H1 (cell line): Measurements from ENCODE around the gene ZGLP1. TPM values are rescaled to one million over a fixed set of nuclear protein-coding genes. Genes with fewer than 3 reads are reported as not detected.

Source experiments
- ATF2 ChIP-seq: IDR thresholded peaks from 2 replicates; pipeline ENCODE4 v1.6.1; 2012; ENCODE audit warnings: low read length, inconsistent platforms
- BACH1 ChIP-seq: IDR thresholded peaks from 2 replicates; pipeline ENCODE4 v1.6.1; 2012; ENCODE audit warnings: low read length, improper control_type of control experiment
- BCL11A ChIP-seq, 2 experiments: IDR thresholded peaks; one replicate each; pipeline ENCODE4 v1.6.1; 2011; ENCODE audit warnings: low read depth in 2 of 2, low read length in 2 of 2, mild to moderate bottlenecking in 2 of 2
- CHD2 ChIP-seq: IDR thresholded peaks from 2 replicates; pipeline ENCODE4 v1.6.1; 2012; ENCODE audit warnings: low read length, improper control_type of control experiment
- GTF2F1 ChIP-seq: IDR thresholded peaks from 2 replicates; pipeline ENCODE4 v1.6.1; 2012; ENCODE audit warnings: low read depth, low read length, improper control_type of control experiment, borderline replicate concordance
- HDAC6 ChIP-seq: IDR thresholded peaks from one replicate; pipeline ENCODE4 v1.7.1; 2012; ENCODE audit warnings: low read depth, mild to moderate bottlenecking, inconsistent platforms, low read length, moderate library complexity
- KDM4A ChIP-seq: IDR thresholded peaks from one replicate; pipeline ENCODE4 v1.7.1; 2012; ENCODE audit warnings: low read depth, mild to moderate bottlenecking, moderate library complexity, low read length, inconsistent platforms; ENCODE audit not compliant: severe bottlenecking
- NANOG ChIP-seq: IDR thresholded peaks from 2 replicates; pipeline ENCODE4 v1.6.1; 2011; ENCODE audit warnings: low read length, low read depth, mild to moderate bottlenecking, inconsistent platforms; ENCODE audit not compliant: insufficient read depth, poor library complexity, severe bottlenecking
- SAP30 ChIP-seq: fragments of 300-600 bp; sonication (generic); IDR thresholded peaks from 2 replicates; pipeline ENCODE4 v1.7.1; 2012; ENCODE audit warnings: low read length, moderate library complexity, mild to moderate bottlenecking, inconsistent platforms; ENCODE audit not compliant: insufficient read depth, insufficient replicate concordance
- SIN3A ChIP-seq, 2 experiments: IDR thresholded peaks in 1 of 2; conservative IDR thresholded peaks in 1 of 2; 2 replicates each; pipeline ENCODE4 v1.6.1; 2011 to 2012; ENCODE audit warnings: low read length in 2 of 2, improper control_type of control experiment in 1 of 2, low read depth in 1 of 2, mild to moderate bottlenecking in 1 of 2
- TEAD4 ChIP-seq: IDR thresholded peaks from 2 replicates; pipeline ENCODE4 v1.6.1; 2012; ENCODE audit warnings: low read depth, low read length, inconsistent platforms, mixed read lengths
- ZNF274 ChIP-seq: IDR thresholded peaks from 2 replicates; pipeline ENCODE4 v1.7.0; 2012; ENCODE audit warnings: low read length, borderline replicate concordance; ENCODE audit errors: extremely low read depth
- polyA plus RNA-seq, 7 experiments: library from polyadenylated mRNA; depleted of rRNA in 3 of 7; stranded (reverse) in 5 of 7; unstranded in 2 of 7; fragments of >200 nt in 5 of 7; fragments of 200-250 nt in 2 of 7; gene quantifications; 1 replicate in 5 of 7; 2 replicates in 1 of 7; 4 replicates in 1 of 7; pipeline versions ENCODE4 v1.2.1 to v1.2.3, GENCODE V29; 2011 to 2013; ENCODE audit warnings: missing spikeins in 2 of 7, mixed read lengths in 2 of 7
- total RNA-seq: library from RNA; stranded (reverse); fragmentation: NEBNext Ultra II Directional; extraction: Animal tissue kit (Norgen Biotek cat#: 25700); gene quantifications from 2 replicates; pipeline ENCODE4 v1.2.1, GENCODE V29; 2021

Gene ZGLP1
- total and polyA plus RNA-seq, 2 of the 8 experiments (the other 6 are each of a cell fraction or from before 2014, with no cell fraction given): 4.2 to 5.1 TPM

GRCh38 chr19:10334588-10335351 is 25.2 kb upstream of the ZGLP1 start (continued):
- TF ChIP-seq SAP30 (no peak), ZNF274 (no peak), KDM4A (peak; percentile 52), HDAC6 (no peak), NANOG (no peak), CHD2 (no peak), BACH1 (0 out of 2 replicates have a peak, but pooled peaks have one; percentile 23), ATF2 (no peak), GTF2F1 (no peak), TEAD4 (no peak), BCL11A (IDR thresholded peaks at IDR 0.05; ENCODE audit: low read depth in 2 of 2, low read length in 2 of 2) (no peak), SIN3A (conservative IDR thresholded peaks at IDR 0.05 in 1 of 2, IDR thresholded peaks at IDR 0.05 in 1 of 2; ENCODE audit: low read depth in 1 of 2, low read length in 2 of 2) (0 out of 4 replicates have a peak, but pooled peaks of 1 of the 2 experiments have one; percentile 62)
